ENCODE data around the gene MAGEB3. TPM values are rescaled to one million over a fixed set of nuclear protein-coding genes. Genes with fewer than 3 reads are reported as not detected.
"Not testable (repeated sequence)": the region's sequence is repeated elsewhere in the genome, so short reads cannot be mapped to it uniquely, and the experiment has no call there.

MAGEB3 gene
- polyA plus RNA-seq, 1 of the 3 experiments (the other 2 are of a cell fraction), result not detected

- TF ChIP-seq TCF12 (IDR thresholded peaks at IDR 0.05) (peak; percentile 21; the same call in 1 of the 2 replicates), IRF3 (IDR thresholded peaks at IDR 0.05; ENCODE audit: low read depth, low read length) (no peak)
- WGBS (ENCODE audit: low lambda C conversion rate), result 1% methylated on average over 3 of the region's 3 CpGs
- Histone ChIP-seq H2AFZ (ENCODE audit: low read depth) (no peak overlapping the region), H3K9me2 (no peaks in the 10 kb centered on the region), H3F3A (replicated peaks; ENCODE audit: insufficient read depth) (no peaks in the 10 kb centered on the region), H3K9ac (no peak overlapping the region), H3K79me2 (ENCODE audit: insufficient read depth) (no peaks in the 10 kb centered on the region), H3K4me2 (no peak overlapping the region), H3K27ac (ENCODE audit: low read depth in 2 of 2, low read length in 1 of 2) (no peak overlapping the region), H3K4me3 (ENCODE audit: low read depth in 2 of 2, low read length in 1 of 2) (no peak overlapping the region), H3K4me1 (ENCODE audit: control insufficient read depth in 1 of 2, insufficient read depth in 2 of 2, low read depth in 1 of 2, low read length in 1 of 2) (no peaks in the 10 kb centered on the region), H4K20me1 (ENCODE audit: insufficient read depth) (no peaks in the 10 kb centered on the region), H3K36me3 (replicated peaks in 1 of 2; ENCODE audit: control insufficient read depth in 1 of 2, insufficient read depth in 2 of 2, low read length in 1 of 2) (no peaks in the 10 kb centered on the region), H3K27me3 (ENCODE audit: insufficient read depth) (peaks cover 8% of the 10 kb centered on the region; the same call in 1 of the 2 replicates), H3K9me3 (no peaks in the 10 kb centered on the region)
- POLR2A ChIA-PET, result no interaction called here
- CTCF ChIA-PET, result no interaction called here
- no peak for DNase-seq
Observed at GRCh38 chrX:30183554-30183953, 46.9 kb upstream of the MAGEB3 start.

GRCh38 chrX:30190426-30190825, 40.0 kb upstream of the MAGEB3 start:
- Histone ChIP-seq H3K27me3 (ENCODE audit: insufficient read depth) (peaks cover 12% of the 10 kb centered on the region; the same call in 1 of the 2 replicates), H3K4me3 (ENCODE audit: low read depth in 2 of 2, low read length in 1 of 2) (no peak overlapping the region), H3K79me2 (ENCODE audit: insufficient read depth) (no peaks in the 10 kb centered on the region), H2AFZ (ENCODE audit: low read depth) (no peak overlapping the region), H3F3A (replicated peaks; ENCODE audit: insufficient read depth) (no peaks in the 10 kb centered on the region), H3K4me1 (ENCODE audit: control insufficient read depth in 1 of 2, insufficient read depth in 2 of 2, low read depth in 1 of 2, low read length in 1 of 2) (no peaks in the 10 kb centered on the region), H3K4me2 (no peak overlapping the region), H3K27ac (ENCODE audit: low read depth in 2 of 2, low read length in 1 of 2) (no peak overlapping the region), H3K9ac (no peak overlapping the region), H3K36me3 (replicated peaks in 1 of 2; ENCODE audit: control insufficient read depth in 1 of 2, insufficient read depth in 2 of 2, low read length in 1 of 2) (no peaks in the 10 kb centered on the region), H3K9me2 (no peaks in the 10 kb centered on the region), H3K9me3 (no peaks in the 10 kb centered on the region), H4K20me1 (ENCODE audit: insufficient read depth) (no peaks in the 10 kb centered on the region)
- TF ChIP-seq TAF1 (IDR thresholded peaks at IDR 0.05; ENCODE audit: borderline replicate concordance, low read depth, low read length) (no peak), TEAD4 (IDR thresholded peaks at IDR 0.05; ENCODE audit: borderline replicate concordance, insufficient read depth) (no peak), FOSL2 (IDR thresholded peaks at IDR 0.05; ENCODE audit: borderline replicate concordance, low read depth) (no peak), EZH2phosphoT487 (IDR thresholded peaks at IDR 0.05; ENCODE audit: borderline replicate concordance, low read depth) (no peak), POLR2AphosphoS5 (IDR thresholded peaks at IDR 0.05; ENCODE audit: low read depth, low read length) (no peak), SMC3 (IDR thresholded peaks at IDR 0.05; ENCODE audit: low read depth, low read length) (no peak), FOXM1 (IDR thresholded peaks at IDR 0.05; ENCODE audit: low read depth) (no peak), GABPA (IDR thresholded peaks at IDR 0.05; ENCODE audit: low read depth) (no peak), REST (IDR thresholded peaks at IDR 0.05; ENCODE audit: low read depth, low read length) (no peak), TCF12 (IDR thresholded peaks at IDR 0.05) (no peak), MXI1 (IDR thresholded peaks at IDR 0.05; ENCODE audit: low read depth, low read length) (no peak), MEF2A (IDR thresholded peaks at IDR 0.05; ENCODE audit: borderline replicate concordance, low read depth) (no peak)
- TF ChIP-seq, protein P1, sequence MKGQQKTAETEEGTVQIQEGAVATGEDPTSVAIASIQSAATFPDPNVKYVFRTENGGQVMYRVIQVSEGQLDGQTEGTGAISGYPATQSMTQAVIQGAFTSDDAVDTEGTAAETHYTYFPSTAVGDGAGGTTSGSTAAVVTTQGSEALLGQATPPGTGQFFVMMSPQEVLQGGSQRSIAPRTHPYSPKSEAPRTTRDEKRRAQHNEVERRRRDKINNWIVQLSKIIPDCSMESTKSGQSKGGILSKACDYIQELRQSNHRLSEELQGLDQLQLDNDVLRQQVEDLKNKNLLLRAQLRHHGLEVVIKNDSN (IDR thresholded peaks at IDR 0.05; ENCODE audit: borderline replicate concordance, low read depth), result no peak
- TF ChIP-seq, protein P2, sequence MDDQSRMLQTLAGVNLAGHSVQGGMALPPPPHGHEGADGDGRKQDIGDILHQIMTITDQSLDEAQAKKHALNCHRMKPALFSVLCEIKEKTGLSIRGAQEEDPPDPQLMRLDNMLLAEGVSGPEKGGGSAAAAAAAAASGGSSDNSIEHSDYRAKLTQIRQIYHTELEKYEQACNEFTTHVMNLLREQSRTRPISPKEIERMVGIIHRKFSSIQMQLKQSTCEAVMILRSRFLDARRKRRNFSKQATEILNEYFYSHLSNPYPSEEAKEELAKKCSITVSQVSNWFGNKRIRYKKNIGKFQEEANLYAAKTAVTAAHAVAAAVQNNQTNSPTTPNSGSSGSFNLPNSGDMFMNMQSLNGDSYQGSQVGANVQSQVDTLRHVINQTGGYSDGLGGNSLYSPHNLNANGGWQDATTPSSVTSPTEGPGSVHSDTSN (IDR thresholded peaks at IDR 0.05), result no peak
- CTCF ChIA-PET, result no interaction called here
- DNase-seq, result no peak
- POLR2A ChIA-PET, result no interaction called here
- WGBS (ENCODE audit: low lambda C conversion rate), result 8% methylated on average over 2 of the region's 2 CpGs

DNA sequence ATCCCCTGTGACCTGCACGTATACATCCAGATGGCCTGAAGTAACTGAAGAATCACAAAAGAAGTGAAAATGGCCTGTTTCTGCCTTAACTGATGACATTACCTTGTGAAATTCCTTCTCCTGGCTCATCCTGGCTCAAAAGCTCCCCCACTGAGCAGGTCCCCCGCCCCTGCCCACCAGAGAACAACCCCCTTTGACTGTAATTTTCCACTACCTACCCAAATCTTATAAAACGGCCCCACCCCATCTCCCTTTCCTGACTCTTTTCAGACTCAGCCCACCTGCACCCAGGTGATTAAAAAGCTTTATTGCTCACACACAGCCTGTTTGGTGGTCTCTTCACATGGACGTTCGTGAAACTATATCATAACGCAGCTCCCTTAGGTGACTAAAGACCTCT, 36.5 kb upstream of the MAGEB3 start:
- H3F3A ChIP-seq (replicated peaks; ENCODE audit: insufficient read depth); H3K79me2 ChIP-seq (ENCODE audit: insufficient read depth); H3K4me2 ChIP-seq; DNase-seq; H3K9me2 ChIP-seq; H3K9me3 ChIP-seq; CTCF ChIA-PET; H2AFZ ChIP-seq (ENCODE audit: low read depth); H3K4me3 ChIP-seq (ENCODE audit: low read depth in 2 of 2, low read length in 1 of 2); H3K27ac ChIP-seq (ENCODE audit: low read depth in 2 of 2, low read length in 1 of 2); H3K9ac ChIP-seq; POLR2A ChIA-PET; H4K20me1 ChIP-seq (ENCODE audit: insufficient read depth); H3K4me1 ChIP-seq (ENCODE audit: control insufficient read depth in 1 of 2, insufficient read depth in 2 of 2, low read depth in 1 of 2, low read length in 1 of 2); H3K36me3 ChIP-seq (replicated peaks in 1 of 2; ENCODE audit: control insufficient read depth in 1 of 2, insufficient read depth in 2 of 2, low read length in 1 of 2): not testable (repeated sequence)
- 6% methylated on average over 6 of the region's 6 CpGs for WGBS (ENCODE audit: low lambda C conversion rate)
- H3K27me3 ChIP-seq (ENCODE audit: insufficient read depth), result peaks cover 18% of the 10 kb centered on the region; the same call in 1 of the 2 replicates
